Fibroblast of lung (primary cell): ENCODE measurements around the gene PDE11A. TPM values are rescaled to one million over a fixed set of nuclear protein-coding genes. Genes with fewer than 3 reads are reported as not detected.

Experiments used
- DNase-seq, 2 donors: peaks; one replicate each; pipeline versions ENCODE4 v3.0.0 to v3.0.0-alpha.2; 2010; ENCODE audit warnings: low read depth in 2 of 2
- H2AFZ ChIP-seq: 2 replicates; pipeline ENCODE4 v1.5.1; 2012; ENCODE audit warnings: low read length, control low read depth, inconsistent platforms
- H3K27ac ChIP-seq: 2 replicates; pipeline ENCODE4 v1.5.1; 2011; ENCODE audit warnings: low read length, control low read depth; ENCODE audit not compliant: insufficient read depth
- H3K27me3 ChIP-seq: 2 replicates; pipeline ENCODE4 v1.5.1; 2011; ENCODE audit warnings: mild to moderate bottlenecking, low read length; ENCODE audit not compliant: control insufficient read depth, insufficient read depth
- H3K36me3 ChIP-seq: 2 replicates; pipeline ENCODE4 v1.5.1; 2011; ENCODE audit warnings: low read length; ENCODE audit not compliant: control insufficient read depth, insufficient read depth
- H3K4me1 ChIP-seq: 2 replicates; pipeline ENCODE4 v1.5.1; 2011; ENCODE audit warnings: low read length; ENCODE audit not compliant: control insufficient read depth, insufficient read depth; ENCODE audit errors: extremely low read depth
- H3K4me2 ChIP-seq: 2 replicates; pipeline ENCODE4 v1.5.1; 2011; ENCODE audit warnings: low read length, control low read depth; ENCODE audit not compliant: insufficient read depth; ENCODE audit errors: extremely low read depth
- H3K4me3 ChIP-seq, 4 experiments: fragments of 200-600 bp in 1 of 4; sonication (generic) in 1 of 4; replicated peaks in 1 of 4; 2 replicates each; pipeline ENCODE4 v1.5.1; 2011 to 2016; ENCODE audit warnings: low read length in 4 of 4, low read depth in 3 of 4, mild to moderate bottlenecking in 3 of 4, control low read depth in 2 of 4, inconsistent platforms in 1 of 4, mixed read lengths in 1 of 4; ENCODE audit not compliant: insufficient read depth in 1 of 4; ENCODE audit errors: control extremely low read depth in 1 of 4
- H3K79me2 ChIP-seq: 2 replicates; pipeline ENCODE4 v1.5.1; 2012; ENCODE audit warnings: mild to moderate bottlenecking, low read length, inconsistent platforms; ENCODE audit not compliant: control insufficient read depth, insufficient read depth
- H3K9ac ChIP-seq: 2 replicates; pipeline ENCODE4 v1.5.1; 2011; ENCODE audit warnings: mild to moderate bottlenecking, low read length, control low read depth; ENCODE audit not compliant: insufficient read depth
- H3K9me3 ChIP-seq: 2 replicates; pipeline ENCODE4 v1.5.1; 2012; ENCODE audit warnings: low read depth, low read length; ENCODE audit not compliant: control insufficient read depth, insufficient read depth
- H4K20me1 ChIP-seq: 2 replicates; pipeline ENCODE4 v1.5.1; 2011; ENCODE audit warnings: low read length; ENCODE audit not compliant: control insufficient read depth, insufficient read depth; ENCODE audit errors: extremely low read depth
- EZH2 ChIP-seq: IDR thresholded peaks from 2 replicates; pipeline ENCODE4 v1.5.1; 2012; ENCODE audit warnings: low read length, control low read depth, mild to moderate bottlenecking; ENCODE audit errors: missing control alignments
- polyA plus RNA-seq, 2 donors: library from polyadenylated mRNA; depleted of rRNA in 1 of 2; stranded (reverse) in 1 of 2; unstranded in 1 of 2; fragments of >200 nt; gene quantifications; 2 replicates each; pipeline ENCODE4 v1.2.1, GENCODE V29; 2011 to 2012; ENCODE audit warnings: missing spikeins in 1 of 2
- total RNA-seq: library from RNA; depleted of rRNA; stranded (reverse); fragments of >200 nt; gene quantifications from 2 replicates; pipeline ENCODE4 v1.2.1, GENCODE V29; 2014
- TF ChIP-seq, protein P1 (sequence below), 2 donors: IDR thresholded peaks in 1 of 2; conservative IDR thresholded peaks in 1 of 2; 1 replicate in 1 of 2; 2 replicates in 1 of 2; pipeline ENCODE4 v1.5.1; 2011 to 2012; ENCODE audit warnings: low read length in 2 of 2, control low read depth in 1 of 2, inconsistent platforms in 1 of 2, low read depth in 1 of 2, mild to moderate bottlenecking in 1 of 2

The PDE11A gene
- total and polyA plus RNA-seq, 2 donors (not counting 1 experiment from before 2014, with no cell fraction given), result 0.03 to 0.33 TPM

DNA sequence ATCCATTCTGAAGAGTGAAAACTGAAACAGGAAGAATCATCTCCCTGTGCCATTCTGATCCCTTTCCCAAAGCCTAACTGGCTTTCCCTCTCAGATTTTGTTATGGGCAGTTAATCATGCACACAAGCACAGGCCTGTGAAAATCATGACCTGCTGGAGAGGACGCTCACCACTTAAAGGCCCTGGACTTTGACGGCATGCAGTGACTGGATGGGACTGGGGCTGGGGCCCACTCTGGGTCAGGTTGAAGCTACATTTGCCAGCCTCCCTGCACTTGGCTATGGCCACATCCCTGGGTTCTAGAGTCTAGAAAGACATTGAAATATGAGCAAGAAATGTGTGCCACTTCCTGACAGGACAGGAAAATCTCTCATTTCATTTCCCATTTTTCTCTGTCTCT, 12.9 kb downstream of the PDE11A start:
- Histone ChIP-seq H3K36me3 (no peaks in the 10 kb centered on the region), H3K27ac (no peak overlapping the region), H3K27me3 (no peaks in the 10 kb centered on the region), H3K9ac (no peak overlapping the region), H4K20me1 (no peaks in the 10 kb centered on the region), H3K4me3 (no peak overlapping the region), H3K79me2 (no peaks in the 10 kb centered on the region), H3K9me3 (no peaks in the 10 kb centered on the region), H3K4me1 (no peaks in the 10 kb centered on the region), H3K4me2 (no peak overlapping the region), H2AFZ (no peak overlapping the region)
- TF ChIP-seq, protein P1, sequence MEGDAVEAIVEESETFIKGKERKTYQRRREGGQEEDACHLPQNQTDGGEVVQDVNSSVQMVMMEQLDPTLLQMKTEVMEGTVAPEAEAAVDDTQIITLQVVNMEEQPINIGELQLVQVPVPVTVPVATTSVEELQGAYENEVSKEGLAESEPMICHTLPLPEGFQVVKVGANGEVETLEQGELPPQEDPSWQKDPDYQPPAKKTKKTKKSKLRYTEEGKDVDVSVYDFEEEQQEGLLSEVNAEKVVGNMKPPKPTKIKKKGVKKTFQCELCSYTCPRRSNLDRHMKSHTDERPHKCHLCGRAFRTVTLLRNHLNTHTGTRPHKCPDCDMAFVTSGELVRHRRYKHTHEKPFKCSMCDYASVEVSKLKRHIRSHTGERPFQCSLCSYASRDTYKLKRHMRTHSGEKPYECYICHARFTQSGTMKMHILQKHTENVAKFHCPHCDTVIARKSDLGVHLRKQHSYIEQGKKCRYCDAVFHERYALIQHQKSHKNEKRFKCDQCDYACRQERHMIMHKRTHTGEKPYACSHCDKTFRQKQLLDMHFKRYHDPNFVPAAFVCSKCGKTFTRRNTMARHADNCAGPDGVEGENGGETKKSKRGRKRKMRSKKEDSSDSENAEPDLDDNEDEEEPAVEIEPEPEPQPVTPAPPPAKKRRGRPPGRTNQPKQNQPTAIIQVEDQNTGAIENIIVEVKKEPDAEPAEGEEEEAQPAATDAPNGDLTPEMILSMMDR (conservative IDR thresholded peaks at IDR 0.05 in 1 of 2, IDR thresholded peaks at IDR 0.05 in 1 of 2; ENCODE audit: low read depth in 1 of 2, low read length in 2 of 2), result no peak
- no peak for TF ChIP-seq EZH2
- no peak for DNase-seq

DNA sequence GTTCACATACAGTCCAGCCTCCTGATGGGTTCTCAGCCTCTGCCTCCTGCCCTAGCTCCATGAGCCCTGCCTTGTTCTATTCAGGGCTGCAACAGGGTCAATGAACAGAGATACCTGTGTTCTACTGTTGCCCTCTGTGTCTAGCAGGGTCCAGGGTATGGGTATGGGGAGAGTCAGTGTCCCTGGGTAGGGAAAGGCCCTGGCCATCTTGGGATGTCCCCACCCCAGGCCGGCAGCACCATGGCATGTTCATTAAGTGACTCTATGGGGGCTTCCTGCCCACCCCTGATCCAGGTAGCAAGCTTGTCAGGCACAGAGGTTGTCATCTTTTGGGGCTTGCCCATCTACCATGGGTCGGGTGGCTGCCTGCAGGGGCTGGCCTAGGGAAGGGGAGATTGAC, 13.5 kb downstream of the PDE11A start:
- Histone ChIP-seq H3K9me3 (no peaks in the 10 kb centered on the region), H3K4me1 (no peaks in the 10 kb centered on the region), H3K79me2 (no peaks in the 10 kb centered on the region), H3K27ac (no peak overlapping the region), H3K4me2 (no peak overlapping the region), H3K36me3 (no peaks in the 10 kb centered on the region), H4K20me1 (no peaks in the 10 kb centered on the region), H3K9ac (no peak overlapping the region), H3K4me3 (no peak overlapping the region), H2AFZ (no peak overlapping the region), H3K27me3 (no peaks in the 10 kb centered on the region)
- DNase-seq, result no peak
- TF ChIP-seq, protein P1 (conservative IDR thresholded peaks at IDR 0.05 in 1 of 2, IDR thresholded peaks at IDR 0.05 in 1 of 2; ENCODE audit: low read depth in 1 of 2, low read length in 2 of 2), result no peak
- no peak for TF ChIP-seq EZH2

GRCh38 chr2:178057179-178057680, 15.3 kb downstream of the PDE11A start:
- no peaks in the 10 kb centered on the region for H4K20me1 ChIP-seq
- H3K27me3 ChIP-seq, result no peaks in the 10 kb centered on the region
- no peak overlapping the region for H3K4me2 ChIP-seq
- H3K4me3 ChIP-seq, result no peak overlapping the region
- TF ChIP-seq, protein P1 (conservative IDR thresholded peaks at IDR 0.05 in 1 of 2, IDR thresholded peaks at IDR 0.05 in 1 of 2; ENCODE audit: low read depth in 1 of 2, low read length in 2 of 2), result no peak
- no peak for TF ChIP-seq EZH2
- no peak overlapping the region for H3K27ac ChIP-seq
- no peaks in the 10 kb centered on the region for H3K36me3 ChIP-seq
- no peak for DNase-seq
- H3K9me3 ChIP-seq, result no peaks in the 10 kb centered on the region
- no peaks in the 10 kb centered on the region for H3K79me2 ChIP-seq
- no peaks in the 10 kb centered on the region for H3K4me1 ChIP-seq
- no peak overlapping the region for H2AFZ ChIP-seq
- no peak overlapping the region for H3K9ac ChIP-seq
